HG03108 (cell line): ENCODE measurements around the gene SLC9A7.

Source experiments
- ATAC-seq: cut with Tn5 transposase; IDR thresholded peaks from one replicate; pipeline ENCODE4 v1.9.1; 2021; ENCODE audit warnings: moderate library complexity; ENCODE audit not compliant: unreplicated experiment

Gene SLC9A7

GRCh38 chrX:46611658-46612362 lies 147.1 kb downstream of the SLC9A7 start:
- ATAC-seq: no peak

GRCh38 chrX:46610070-46610658 lies 148.8 kb downstream of the SLC9A7 start:
- ATAC-seq: no peak

- ATAC-seq: no peak
Measured at GRCh38 chrX:46607916-46608315, 151.0 kb downstream of the SLC9A7 start.

DNA sequence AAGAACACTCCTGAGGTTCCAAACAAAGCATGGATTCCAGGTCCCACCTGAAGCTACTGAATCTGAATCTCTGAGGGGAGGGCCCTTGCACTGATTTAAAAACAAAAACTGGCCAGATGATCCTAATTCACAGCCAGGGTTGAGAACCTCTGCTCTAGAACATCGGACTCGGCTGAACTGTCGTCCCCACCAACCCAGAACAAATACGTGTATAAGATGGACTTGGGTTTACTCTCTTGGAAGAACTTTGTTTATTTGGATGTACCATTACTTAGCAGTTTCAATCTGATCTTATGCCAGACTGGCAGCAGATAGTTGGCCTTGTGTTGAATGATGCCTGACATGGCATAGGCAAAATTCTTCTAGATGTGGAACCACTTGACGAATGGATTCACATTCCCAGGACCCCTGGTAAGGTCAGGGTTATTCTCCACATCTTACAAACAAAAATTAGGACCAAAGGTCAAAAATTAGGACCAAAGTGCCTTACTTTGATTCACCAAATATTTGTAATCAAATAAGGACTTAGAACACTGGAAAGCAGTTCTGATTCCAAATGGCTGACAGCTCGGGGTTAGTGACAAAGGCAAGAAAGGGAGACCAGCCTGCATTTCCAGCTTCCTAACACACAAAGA lies 156.3 kb downstream of the SLC9A7 start:
- no peak for ATAC-seq

GRCh38 chrX:46601283-46601682 lies 157.6 kb downstream of the SLC9A7 start:
- ATAC-seq: no peak

DNA sequence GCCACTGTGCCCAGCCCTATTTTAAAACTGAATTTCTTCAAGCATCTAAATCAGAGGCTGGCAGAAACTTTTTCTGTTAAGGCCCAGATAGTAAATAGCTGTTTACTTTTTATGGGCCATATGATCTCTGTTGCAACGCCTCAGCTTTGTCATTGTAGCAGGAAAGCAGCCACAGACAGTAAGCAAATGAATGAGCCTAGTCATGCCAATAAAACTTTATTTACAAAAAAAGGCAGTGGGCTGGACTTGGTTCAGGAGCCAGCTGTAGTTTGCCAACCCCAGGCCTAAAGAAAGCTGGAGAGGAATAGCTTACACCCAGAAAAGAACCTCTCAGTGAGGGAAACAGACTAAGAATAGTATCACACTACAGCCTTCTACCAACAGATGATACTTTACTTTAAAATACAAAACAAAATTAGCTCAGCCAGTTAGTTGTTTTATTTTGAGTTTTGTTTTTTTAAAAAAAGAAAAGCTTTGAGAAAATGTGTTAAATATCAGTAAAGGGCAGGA lies 159.8 kb downstream of the SLC9A7 start:
- ATAC-seq: no peak

- ATAC-seq: no peak
Measured at GRCh38 chrX:46597771-46598170, 161.1 kb downstream of the SLC9A7 start.

- ATAC-seq: no peak
Measured at GRCh38 chrX:46597208-46597607, 161.7 kb downstream of the SLC9A7 start.

GRCh38 chrX:46595084-46595483 lies 163.8 kb downstream of the SLC9A7 start:
- ATAC-seq: no peak

- ATAC-seq: no peak
Measured at GRCh38 chrX:46589977-46590723, 168.8 kb downstream of the SLC9A7 start.

GRCh38 chrX:46588263-46588662 lies 170.7 kb downstream of the SLC9A7 start:
- ATAC-seq: no peak

- no peak for ATAC-seq
Measured at GRCh38 chrX:46587753-46588171, 171.2 kb downstream of the SLC9A7 start.

DNA sequence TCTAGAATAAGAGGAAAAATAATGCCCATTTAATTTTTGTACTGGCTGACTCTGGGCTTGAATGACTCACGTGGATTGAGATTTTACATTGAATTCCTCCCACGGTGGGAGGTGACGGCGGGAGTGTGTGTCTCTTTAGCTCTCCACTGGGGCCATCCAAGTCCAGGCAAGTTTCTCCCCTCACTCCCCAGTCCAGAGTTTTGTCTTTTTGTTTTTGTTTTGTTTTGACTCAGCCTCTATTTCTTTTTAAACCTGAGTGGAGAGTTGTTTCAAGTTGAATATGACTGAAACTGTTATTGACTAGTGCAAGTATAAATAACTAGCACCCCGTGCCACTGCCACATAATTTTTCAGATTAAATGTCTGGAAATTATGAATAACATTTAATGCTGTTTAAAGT lies 171.8 kb downstream of the SLC9A7 start:
- peak; percentile 72 for ATAC-seq

DNA sequence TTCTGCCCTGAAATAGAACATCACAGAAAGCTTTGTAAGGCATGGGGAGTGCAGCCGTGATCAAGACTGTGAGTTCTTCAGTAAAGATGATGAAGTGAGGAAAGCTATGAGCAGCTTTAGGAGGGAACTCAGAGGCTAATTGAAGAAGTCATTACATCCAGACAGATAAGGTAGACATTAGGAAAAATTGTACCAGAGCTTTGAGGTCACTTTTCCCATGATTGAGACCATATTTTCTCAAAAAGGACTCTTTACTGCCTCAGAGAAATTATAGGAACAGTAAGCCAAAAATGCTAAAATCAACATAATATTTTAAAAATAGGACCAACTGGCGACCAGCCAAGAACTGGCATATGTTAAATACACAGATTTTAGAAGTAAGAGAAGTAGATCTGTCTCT lies 174.2 kb downstream of the SLC9A7 start:
- no peak for ATAC-seq

- no peak for ATAC-seq
Measured at GRCh38 chrX:46582966-46583365, 176.0 kb downstream of the SLC9A7 start.

DNA sequence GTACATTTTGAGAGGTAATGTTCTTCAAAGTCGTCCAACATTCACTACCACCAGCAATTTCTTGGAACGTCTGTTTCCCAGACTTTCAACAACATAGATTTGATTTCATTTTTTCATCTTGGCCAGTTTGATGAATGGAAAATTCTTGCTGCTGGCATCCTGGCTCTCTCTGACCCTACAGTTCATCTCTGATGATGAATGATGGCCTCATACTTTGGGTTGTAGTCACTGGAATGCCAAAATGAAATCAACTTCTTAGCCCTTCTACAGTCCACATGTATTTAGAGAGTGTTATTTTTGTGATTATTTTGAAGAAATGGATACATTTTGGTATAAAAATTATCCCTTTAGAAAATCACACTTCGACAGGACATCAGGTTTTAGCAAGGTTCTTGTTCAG lies 176.6 kb downstream of the SLC9A7 start:
- no peak for ATAC-seq

- no peak for ATAC-seq
Measured at GRCh38 chrX:46580613-46581012, 178.3 kb downstream of the SLC9A7 start.

GRCh38 chrX:46579250-46579649 lies 179.7 kb downstream of the SLC9A7 start:
- ATAC-seq: no peak

- no peak for ATAC-seq
Measured at GRCh38 chrX:46577221-46578005, 181.5 kb downstream of the SLC9A7 start.

- ATAC-seq: no peak
Measured at GRCh38 chrX:46576458-46576857, 182.5 kb downstream of the SLC9A7 start.

DNA sequence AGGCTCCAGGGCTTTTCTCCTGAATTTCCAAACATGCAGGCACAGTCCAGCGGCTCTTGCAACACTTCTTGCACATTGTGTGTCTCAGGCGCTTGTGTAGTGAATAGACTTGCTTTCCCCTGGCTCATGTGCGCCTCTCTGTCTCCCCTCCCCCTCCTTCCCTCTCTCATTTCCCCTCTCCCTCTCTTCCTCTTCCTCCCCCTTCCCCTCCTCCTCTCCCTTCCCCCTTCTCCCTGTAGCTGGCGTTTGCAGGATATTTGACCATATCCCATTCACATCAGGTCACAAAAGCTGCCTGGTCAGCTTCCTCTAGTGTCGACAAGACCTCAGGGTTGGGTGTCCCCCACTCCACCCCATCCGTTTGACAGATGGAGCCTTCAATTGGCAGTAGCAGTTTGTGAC lies 182.9 kb downstream of the SLC9A7 start:
- ATAC-seq: no peak
